A172 (cell line): ENCODE results near the gene BACH2. TPM values are rescaled to one million over a fixed set of nuclear protein-coding genes. Genes with fewer than 3 reads are reported as not detected.
"Not testable (repeated sequence)": the region's sequence is repeated elsewhere in the genome, so short reads cannot be mapped to it uniquely, and the experiment has no call there.

ENCODE experiments used
- DNase-seq: peaks from one replicate; pipeline ENCODE4 v3.0.0-alpha.2; 2015; ENCODE audit warnings: low spot score
- total RNA-seq: library from RNA; depleted of rRNA; stranded (reverse); fragments of >200 nt; shearing (Covaris generic); gene quantifications from 2 replicates; pipeline ENCODE4 v1.2.3, GENCODE V29; 2014

The BACH2 gene
- total RNA-seq, 1 experiment from 2014 or later, result 0.03 TPM

DNA sequence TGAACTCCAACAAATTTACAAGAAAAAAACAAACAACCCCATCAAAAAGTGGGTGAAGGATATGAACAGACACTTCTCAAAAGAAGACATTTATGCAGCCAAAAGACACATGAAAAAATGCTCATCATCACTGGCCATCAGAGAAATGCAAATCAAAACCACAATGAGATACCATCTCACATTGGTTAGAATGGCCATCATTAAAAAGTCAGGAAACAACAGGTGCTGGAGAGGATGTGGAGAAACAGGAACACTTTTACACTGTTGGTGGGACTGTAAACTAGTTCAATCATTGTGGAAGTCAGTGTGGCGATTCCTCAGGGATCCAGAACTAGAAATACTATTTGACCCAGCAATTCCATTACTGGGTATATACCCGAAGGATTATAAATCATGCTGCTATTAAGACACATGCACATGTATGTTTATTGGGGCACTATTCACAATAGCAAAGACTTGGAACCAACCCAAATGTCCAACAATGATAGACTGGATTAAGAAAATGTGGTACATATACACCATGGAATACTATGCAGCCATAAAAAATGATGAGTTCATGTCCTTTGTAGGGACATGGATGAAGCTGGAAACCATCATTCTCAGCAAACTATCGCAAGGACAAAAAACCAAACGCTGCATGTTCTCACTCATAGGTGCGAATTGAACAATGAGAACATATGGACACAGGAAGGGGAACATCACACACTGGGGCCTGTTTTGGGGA is 264.0 kb downstream of the BACH2 start:
- not testable (repeated sequence) for DNase-seq

DNA sequence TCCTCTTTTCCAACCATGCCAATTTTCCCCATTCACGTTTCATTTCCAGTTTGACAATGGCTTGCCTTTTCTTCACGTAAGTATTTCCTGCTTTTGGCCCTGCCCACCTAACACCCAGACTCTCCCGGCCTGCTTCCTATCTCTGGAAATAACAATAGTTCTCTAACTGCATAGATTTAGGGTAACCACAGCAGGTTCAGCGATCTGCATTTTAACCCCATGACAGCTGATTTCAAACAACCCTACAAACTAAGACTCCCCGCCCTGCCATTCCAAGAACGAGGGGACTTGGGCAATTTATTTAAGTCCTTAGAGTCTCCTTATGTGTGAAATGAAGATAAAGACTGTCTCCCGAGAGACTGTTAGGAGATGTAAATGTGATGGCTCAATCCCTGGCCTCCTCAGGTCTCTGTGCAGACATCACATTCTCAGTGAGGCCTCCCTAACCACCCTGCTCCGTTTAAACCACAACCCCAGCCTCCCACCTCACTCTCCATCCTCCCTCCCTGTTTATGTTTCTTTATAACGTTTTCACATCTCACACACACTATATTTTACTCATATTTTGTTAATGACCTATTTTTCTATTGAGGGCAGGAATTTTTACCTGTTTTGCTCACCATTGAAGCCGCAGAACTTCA is 267.5 kb downstream of the BACH2 start:
- DNase-seq, result no peak

DNA sequence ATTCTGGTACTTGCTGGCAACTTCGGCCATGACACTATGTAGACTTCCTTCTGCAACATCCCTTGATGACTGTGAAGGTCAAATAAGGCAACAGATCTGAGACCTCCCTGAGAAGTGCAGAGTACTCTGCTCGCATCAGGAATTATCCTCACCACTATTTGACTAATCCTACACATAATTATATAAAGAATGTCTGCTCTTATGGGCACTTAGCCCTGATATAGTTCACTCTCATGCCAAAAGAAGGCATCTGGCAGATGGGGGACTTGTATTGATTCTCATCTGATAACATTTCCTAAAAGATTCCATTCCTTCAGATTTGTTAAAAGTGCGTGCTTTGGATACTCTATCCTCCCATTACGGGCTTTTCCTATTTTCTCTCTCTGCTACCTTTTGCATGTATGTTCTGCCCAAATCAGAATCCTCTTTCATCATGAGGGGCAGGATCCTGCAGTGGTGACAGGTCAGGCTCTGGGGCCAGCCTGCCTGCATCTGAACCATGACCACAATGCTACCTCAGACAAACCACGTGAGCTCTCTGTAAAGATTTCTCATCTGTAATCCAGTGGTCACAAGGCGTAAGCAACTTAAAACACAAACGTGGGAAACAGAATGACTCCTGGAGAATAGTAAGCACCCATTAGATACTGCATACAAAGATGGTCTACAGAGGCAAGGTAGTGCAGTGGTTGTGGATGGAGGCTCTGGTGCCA is 268.4 kb downstream of the BACH2 start:
- no peak for DNase-seq

DNA sequence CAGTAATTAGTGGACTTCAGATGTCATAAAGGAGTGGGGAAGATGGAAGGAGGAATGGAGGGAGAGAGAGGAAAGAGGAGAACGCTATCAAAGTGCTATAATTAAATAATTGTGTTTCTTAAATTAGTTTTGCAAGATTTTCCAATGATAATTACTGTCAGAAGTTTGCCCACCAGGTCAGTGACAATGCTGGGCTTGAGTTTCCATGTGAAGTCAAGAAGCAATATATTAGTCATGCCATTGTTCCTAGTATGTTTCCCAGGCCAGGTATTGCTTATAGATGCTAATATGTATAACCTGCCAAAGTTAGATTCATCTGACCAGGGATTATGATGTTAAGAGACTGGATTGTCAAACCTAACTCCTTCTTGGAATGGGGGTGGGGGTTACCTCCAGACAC is 270.4 kb downstream of the BACH2 start:
- DNase-seq, result no peak

DNA sequence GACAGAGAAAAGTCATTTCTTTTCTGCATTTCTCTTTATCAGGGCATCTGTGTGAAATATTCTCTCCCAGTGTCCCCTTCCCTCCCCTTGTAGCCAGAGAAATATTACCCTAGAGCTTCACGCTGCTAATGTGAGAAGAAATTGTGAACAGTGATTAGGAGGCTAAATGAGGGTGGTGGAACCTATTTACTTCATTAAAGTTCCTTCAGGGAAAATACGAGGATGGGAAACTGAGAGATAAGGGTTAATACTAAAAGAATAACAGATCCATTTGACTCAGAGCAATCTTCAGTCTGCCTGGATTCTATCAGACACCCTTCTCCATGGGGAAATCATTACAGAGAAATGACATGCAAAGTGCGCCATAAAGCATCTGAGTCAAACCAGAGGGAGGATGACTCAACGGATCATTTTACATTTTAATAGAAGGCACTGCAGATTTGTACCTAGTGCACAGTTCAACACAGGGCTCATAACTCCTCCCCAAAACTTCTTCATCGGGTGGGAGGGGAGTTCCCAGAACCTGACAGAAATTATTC is 271.1 kb downstream of the BACH2 start:
- peak; percentile 78 for DNase-seq

DNA sequence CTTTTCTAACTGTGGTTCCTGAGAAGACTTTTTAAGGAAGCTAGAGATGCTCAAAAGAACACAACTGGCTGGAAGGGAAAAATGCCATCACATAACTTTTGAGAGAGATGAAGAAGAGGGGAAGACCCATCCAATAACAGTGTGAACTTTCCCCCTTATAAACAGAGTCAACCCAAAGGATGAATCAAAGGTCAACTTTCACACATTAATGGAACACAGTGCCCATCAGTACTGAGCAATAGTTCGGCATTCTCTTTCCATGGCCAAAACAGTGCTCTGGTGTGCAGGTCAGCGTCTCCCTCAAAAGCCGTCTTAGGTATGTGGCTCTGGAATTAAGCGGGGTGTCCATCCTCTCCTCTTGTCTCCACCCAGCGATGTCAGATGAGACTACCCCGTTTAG is 272.0 kb downstream of the BACH2 start:
- DNase-seq, result no peak

DNA sequence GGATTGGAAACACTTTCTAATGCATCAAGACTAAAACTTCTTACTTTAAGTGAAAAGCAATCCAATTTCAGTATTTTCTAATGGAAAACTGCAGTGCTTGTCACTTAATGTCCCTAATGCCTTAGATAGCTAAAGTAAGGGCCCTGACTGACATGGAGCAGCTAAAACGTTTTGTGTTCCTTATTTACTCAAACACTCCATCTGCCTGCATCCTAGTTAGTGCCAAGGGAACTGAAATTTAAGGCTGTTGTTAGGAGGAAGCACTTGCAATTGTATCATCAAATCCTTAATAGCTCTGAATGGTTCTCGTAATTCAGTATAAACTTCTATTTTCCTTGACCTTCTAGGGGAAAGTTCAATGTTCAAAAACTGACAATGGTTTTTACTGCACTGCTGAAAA is 274.9 kb downstream of the BACH2 start:
- no peak for DNase-seq

DNA sequence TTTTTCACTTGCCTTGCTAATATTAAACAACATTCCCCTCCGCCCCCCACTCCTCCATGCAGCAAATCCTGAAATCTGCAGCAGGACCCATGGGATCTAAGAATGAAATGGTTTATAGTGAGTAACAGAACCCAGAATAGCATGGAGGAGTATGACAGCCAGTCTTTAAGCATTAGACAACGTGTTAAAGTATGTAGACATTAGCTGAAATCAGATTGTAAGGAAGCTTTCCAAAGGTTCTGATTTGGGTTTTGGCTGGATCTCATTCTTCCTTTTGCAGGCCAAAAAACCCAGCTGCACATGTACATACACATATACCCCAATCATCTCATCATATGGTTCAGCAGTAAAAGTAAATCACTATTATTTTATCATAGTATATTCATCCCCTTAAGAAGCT is 275.9 kb downstream of the BACH2 start:
- no peak for DNase-seq

DNA sequence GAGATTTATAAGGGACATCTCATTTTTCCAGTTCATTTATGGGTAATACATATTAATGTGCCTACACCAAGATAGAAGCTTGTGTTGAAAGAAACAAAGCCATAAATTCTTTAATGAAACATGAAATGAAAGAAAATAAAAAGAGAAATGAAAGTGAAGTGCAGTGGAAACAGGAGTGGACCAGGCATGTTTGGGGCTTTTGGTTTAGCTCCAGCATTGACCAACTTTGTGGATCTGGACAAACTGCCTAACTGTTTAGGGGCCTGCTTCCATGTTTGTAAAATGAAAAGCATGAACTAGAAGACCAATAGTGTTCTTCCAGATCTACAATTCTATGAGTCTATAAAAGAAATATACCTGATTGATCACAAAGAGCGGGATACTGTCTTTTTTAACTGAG is 277.4 kb downstream of the BACH2 start:
- DNase-seq, result no peak

DNA sequence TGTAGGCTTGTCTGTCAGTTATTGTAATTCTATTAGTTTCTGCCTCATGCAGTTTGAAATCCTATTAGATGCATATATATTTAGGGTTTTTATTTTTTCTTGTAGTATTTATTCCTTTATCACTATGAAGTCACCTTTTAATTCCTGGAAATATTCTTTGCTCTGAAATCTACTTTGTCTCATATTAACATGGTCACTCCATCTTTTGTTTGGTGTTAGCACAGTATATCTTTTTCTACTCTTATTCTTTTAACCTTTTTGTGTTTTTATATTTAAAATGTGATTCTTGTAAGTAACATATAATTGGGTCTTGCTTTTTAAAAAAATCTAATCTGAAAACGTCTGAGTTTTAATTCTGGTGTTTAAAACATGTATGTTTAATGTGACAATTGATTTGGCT is 280.8 kb downstream of the BACH2 start:
- DNase-seq, result no peak

DNA sequence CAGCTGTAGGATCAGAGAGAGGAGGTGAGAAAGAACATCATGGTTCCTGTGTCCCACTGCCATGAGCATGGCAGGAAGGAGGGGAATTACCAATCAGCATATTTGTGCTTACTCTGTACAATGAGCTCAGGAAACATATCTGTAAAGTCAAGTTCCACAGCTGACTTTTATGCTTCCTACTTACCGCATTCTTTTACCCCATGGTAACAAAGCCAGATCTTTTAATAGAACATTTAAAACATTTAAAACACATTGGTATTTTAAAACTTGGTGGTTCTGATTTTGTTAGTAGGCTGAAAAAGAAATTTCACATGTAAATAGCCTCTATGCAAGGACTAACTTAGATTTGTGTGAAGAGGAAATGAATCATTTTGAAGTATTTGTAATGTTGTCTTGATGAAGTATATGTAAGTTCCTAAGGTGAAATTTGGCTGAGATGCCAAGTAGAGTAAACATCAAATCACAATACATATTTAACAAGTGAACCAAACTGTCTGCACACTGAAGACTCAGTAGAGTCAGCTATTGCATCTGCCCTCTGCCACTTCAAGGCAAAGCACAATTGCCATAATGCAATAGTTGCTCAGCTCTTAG is 287.6 kb downstream of the BACH2 start:
- peak; percentile 48 for DNase-seq

DNA sequence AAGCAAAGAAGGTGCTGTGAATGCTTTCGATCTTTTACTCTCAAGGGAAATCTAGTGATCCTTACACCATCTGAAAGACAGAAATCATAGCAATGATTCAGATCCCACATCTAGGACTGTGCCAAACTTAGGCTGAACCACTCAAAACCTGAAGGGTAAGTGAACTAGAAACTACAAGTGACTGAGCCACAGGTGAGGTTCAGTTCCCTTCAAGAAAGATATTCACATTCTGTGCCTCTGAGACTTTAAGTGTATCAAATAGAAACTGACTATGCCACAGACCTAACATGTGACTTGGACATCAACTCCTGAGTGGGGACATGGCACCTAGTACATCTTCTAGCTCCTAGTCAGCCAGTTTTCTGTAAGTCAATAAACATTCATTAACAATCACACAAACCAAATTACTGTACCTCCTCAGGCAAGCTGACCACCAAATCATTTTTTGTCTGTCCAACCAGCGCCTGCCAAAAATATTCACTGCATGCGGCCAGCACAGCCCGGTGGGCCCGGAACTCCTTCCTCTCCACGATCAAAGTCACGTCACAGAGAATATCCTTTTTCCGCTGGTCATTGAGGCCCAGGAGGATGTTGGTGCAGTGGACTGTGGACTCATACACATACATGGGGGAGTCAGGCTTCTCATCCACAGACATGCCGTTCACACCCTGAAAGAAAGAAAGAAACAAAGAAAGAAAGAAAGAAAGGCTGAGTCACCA is 288.3 kb downstream of the BACH2 start:
- no peak for DNase-seq

DNA sequence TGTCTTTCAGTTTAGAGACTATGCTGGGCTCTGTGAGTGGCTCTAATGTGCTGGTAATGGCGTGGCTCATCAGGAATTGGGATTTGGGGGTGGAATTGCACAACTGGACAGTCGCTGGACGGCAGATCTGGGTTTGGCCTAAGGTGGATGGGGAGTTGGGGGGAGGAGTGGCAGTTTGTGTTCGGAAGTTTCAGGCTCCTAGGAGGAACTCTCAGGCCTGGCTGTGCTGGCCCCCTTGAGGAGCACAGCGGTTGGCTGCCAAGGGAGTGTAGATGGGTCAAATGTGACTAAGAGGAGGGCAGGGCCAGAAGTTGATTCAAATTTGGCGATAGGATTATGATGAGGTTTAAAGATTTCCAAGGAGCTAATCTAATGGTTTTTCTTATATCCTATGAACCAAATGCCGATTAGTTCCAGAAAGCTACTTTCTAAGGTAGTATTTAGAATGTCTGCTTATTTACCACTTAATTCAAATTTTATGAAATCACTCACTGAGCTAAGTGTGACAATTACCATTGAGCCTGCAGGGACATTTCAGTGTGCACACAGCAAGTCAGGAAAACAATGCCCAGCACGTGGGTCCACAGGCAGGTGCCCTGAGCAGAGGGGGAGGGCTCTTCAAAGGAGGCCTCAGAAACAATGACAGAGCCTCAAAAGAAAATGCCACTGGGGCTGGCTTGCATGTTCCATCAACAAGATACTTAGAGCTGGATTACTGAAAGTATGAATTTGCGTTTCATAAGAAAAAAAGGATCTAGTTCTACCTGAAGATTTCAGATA is 291.4 kb downstream of the BACH2 start:
- DNase-seq, result no peak

DNA sequence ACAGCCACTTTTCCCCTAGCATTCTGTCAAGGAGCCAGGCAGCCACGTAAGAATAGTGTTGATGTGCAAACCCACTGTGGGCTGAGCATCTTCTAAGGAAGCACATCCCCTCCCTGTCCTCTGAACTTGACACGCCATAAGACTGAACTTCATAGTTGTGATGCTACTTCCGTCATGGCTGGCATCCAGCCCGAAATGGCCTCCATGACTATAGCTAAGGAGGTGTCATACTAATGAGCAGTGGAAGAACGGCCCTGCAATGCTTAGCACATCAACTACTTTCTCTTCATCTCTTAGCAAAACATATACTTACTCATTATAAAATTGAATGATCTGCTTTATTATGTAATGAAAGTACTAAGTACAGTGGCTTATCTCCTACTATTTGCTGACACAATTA is 292.1 kb downstream of the BACH2 start:
- DNase-seq, result no peak

DNA sequence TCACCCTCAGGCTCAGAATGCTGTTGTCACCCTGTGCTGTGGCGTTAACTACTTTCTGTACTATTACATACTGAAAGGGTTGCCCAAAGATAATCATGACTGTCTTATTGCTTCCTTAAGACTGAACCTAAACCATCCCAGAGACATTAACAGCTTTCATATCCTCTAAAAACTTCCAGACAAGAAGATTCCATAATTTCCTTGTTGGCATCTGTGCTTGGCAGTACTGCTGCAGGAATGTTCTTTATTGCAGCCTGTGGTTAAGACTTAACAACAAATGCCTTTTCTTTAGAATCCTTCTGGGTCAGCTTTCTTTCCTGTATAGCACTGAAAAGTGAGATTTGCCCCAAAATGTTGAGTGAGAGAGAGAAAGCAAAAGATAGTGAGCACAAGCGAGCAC is 292.7 kb downstream of the BACH2 start:
- no peak for DNase-seq

DNA sequence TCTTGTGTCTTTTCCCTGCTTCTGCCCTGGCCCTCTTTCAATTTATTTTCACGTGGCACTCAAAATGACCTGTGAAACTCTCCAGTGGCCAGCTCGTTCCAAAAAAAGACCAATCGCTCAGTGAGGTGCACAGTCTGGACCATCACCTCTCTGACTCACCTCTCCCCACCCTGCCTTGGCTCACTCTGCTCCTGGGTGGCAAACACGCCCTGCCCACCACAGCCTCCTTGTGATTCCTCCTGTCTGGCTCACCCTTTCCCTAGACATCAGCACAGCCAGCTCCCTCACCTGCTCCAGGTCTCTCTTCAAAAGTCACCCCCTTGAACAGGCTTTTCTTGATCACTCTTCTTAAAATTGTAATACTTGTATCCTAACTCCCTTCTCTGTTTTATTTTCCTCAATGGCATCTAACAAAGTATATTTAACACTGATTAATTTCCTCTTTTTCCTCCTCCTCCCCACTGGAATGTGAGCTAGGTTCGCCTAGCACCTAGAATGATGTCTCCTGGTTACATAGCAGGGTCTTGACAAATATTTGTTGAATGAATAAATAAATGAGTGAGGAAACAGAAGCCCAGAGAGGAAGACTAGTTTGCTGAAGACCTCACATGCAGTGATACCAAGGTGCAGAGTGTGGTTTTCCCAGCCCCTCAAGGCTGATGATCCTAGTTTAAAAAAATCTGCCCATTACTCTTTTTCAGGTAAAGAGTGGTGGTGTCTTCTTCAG is 293.4 kb downstream of the BACH2 start:
- no peak for DNase-seq

DNA sequence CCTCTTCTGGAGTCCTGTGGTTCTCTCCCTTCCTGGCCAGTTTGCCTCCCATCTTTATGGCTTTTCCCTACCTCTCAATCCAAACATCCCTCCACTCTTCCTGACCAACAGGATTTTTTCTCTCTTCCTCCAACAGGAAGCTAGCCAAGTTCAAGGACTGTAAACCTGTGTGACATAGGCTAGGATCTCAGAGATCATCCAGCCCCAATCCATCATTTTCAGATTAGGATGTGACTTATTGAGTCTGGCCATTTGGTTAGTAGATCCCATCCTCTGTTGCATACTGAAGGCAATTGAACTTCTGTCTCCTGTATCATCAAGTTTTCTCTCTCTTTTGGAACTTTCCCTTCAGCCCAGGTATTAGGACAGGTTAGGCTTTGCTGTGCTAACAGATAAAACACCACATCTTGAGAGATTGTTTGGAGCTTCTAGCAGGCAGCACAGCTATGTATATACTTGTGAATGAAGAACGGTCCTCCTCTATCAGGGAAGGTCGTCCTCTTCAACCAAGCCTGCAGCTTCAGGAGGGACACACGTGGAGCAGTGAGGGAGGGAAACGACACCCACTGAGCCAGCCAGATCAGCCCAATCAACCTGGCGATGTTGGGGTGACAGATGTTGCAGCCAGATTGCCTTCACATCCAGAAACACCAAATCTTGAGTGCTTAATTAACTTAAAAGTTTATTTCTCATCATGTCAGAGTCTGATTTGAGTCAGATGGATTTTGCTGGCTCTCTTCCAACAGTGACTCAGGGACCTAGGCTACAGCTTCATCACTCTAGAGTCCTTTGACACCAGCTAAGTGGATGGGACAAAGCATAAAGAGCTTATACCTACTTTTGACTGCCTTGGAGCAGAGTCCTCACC is 295.5 kb downstream of the BACH2 start:
- peak; percentile 29 for DNase-seq

DNA sequence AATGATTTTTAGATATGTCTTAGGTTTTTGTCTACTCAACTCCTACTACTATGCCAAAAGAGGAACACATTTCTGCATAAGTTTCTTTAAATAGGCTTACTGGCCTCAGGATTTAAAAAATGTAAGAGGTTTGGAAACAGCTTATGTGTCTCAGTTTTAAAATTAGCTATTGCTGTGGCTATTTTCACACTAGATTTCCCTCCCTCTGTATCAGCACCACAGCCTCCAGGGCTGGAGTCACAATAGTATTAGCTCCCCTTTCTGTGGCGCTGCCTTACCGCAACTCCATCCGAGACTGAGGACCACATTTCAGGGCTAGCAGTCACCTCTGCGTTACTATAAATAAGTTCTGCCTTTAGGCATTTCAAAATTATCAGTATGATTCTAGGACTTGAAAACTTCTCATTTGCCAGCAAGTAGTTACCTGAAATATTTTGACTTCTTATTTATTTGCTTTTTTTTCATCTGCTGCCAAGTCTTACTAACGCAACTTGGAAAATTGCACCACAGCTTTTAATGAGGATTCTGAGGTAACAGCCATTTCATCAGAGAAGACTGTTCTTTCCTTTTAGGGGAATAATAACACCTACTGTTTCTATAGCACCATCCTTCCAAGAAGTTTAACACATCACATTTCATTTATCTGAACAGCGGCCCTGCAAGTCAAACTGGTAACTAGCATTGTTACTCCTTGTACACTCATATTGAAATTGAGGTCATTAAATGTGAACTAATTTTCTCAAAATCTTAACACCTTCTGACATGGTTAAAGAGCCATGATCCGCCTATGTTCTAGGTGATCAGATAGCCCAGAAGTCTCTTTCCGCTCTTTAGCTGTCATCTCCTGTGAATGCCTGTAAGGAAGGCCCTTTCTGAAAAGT is 296.5 kb downstream of the BACH2 start:
- DNase-seq, result no peak
